BLaER1 (cell line): ENCODE results near the gene PIM3.

ENCODE experiments used
- H3K27ac ChIP-seq: shearing (Covaris generic); formaldehyde crosslinking; 2 replicates; pipeline ENCODE4 v1.8.1; 2022
- H3K27me3 ChIP-seq: shearing (Covaris generic); formaldehyde crosslinking; 2 replicates; pipeline ENCODE4 v1.8.1; 2022
- H3K36me3 ChIP-seq: shearing (Covaris generic); formaldehyde crosslinking; 2 replicates; pipeline ENCODE4 v1.8.1; 2022
- H3K4me1 ChIP-seq: shearing (Covaris generic); formaldehyde crosslinking; 2 replicates; pipeline ENCODE4 v1.8.1; 2022
- H3K4me2 ChIP-seq: shearing (Covaris generic); formaldehyde crosslinking; 2 replicates; pipeline ENCODE4 v1.8.1; 2022
- H3K4me3 ChIP-seq: shearing (Covaris generic); formaldehyde crosslinking; 2 replicates; pipeline ENCODE4 v1.8.1; 2022
- H3K9ac ChIP-seq: shearing (Covaris generic); formaldehyde crosslinking; 2 replicates; pipeline ENCODE4 v1.8.1; 2022
- H3K9me3 ChIP-seq: shearing (Covaris generic); formaldehyde crosslinking; 2 replicates; pipeline ENCODE4 v1.8.1; 2022
- H4K20me1 ChIP-seq: shearing (Covaris generic); formaldehyde crosslinking; 2 replicates; pipeline ENCODE4 v1.8.1; 2022
- Cebpa-rat ChIP-seq: shearing (Covaris generic); IDR thresholded peaks from 2 replicates; pipeline ENCODE4 v1.8.1; 2022

PIM3 gene

GRCh38 chr22:49966041-49966773, 5.6 kb downstream of the PIM3 start:
- 0 out of 2 replicates have a peak overlapping the region, but pooled peaks have one; percentile 10 for H3K9ac ChIP-seq
- peaks cover 94% of the 10 kb centered on the region for H4K20me1 ChIP-seq
- H3K4me1 ChIP-seq, result peaks cover 74% of the 10 kb centered on the region
- peaks cover 34% of the 10 kb centered on the region for H3K36me3 ChIP-seq
- no peak overlapping the region for H3K4me3 ChIP-seq
- H3K4me2 ChIP-seq, result peak overlapping the region; percentile 100
- H3K9me3 ChIP-seq, result no peaks in the 10 kb centered on the region
- H3K27ac ChIP-seq, result peak overlapping the region; percentile 53; the same call in 1 of the 2 replicates
- no peak for TF ChIP-seq Cebpa-rat
- peaks cover 6% of the 10 kb centered on the region; the same call in 1 of the 2 replicates for H3K27me3 ChIP-seq

GRCh38 chr22:49966774-49967705, 6.5 kb downstream of the PIM3 start:
- H3K9ac ChIP-seq, result peak overlapping the region; percentile 63; the same call in 1 of the 2 replicates
- peaks cover 82% of the 10 kb centered on the region for H3K4me1 ChIP-seq
- H3K9me3 ChIP-seq, result no peaks in the 10 kb centered on the region
- H4K20me1 ChIP-seq, result peaks cover 94% of the 10 kb centered on the region
- H3K36me3 ChIP-seq, result peaks cover 28% of the 10 kb centered on the region
- peaks cover 14% of the 10 kb centered on the region for H3K27me3 ChIP-seq
- H3K27ac ChIP-seq, result peak overlapping the region; percentile 53
- peak overlapping the region; percentile 100 for H3K4me2 ChIP-seq
- peak overlapping the region; percentile 31; the same call in 1 of the 2 replicates for H3K4me3 ChIP-seq
- no peak for TF ChIP-seq Cebpa-rat

GRCh38 chr22:49967706-49968208, 7.2 kb downstream of the PIM3 start:
- Histone ChIP-seq H3K36me3 (peaks cover 23% of the 10 kb centered on the region), H3K9ac (no peak overlapping the region), H3K9me3 (no peaks in the 10 kb centered on the region), H3K27ac (peak overlapping the region; percentile 53; the same call in 1 of the 2 replicates), H3K4me3 (peak overlapping the region; percentile 31; the same call in 1 of the 2 replicates), H3K4me1 (peaks cover 81% of the 10 kb centered on the region), H4K20me1 (peaks cover 89% of the 10 kb centered on the region), H3K27me3 (peaks cover 21% of the 10 kb centered on the region), H3K4me2 (peak overlapping the region; percentile 100)
- TF ChIP-seq Cebpa-rat, result no peak

- Histone ChIP-seq H3K36me3 (peaks cover 17% of the 10 kb centered on the region), H3K27ac (no peak overlapping the region), H3K4me3 (no peak overlapping the region), H3K9me3 (no peaks in the 10 kb centered on the region), H3K4me1 (peaks cover 74% of the 10 kb centered on the region), H3K4me2 (peak overlapping the region; percentile 100; the same call in 1 of the 2 replicates), H4K20me1 (peaks cover 82% of the 10 kb centered on the region), H3K9ac (no peak overlapping the region), H3K27me3 (peaks cover 21% of the 10 kb centered on the region)
- no peak for TF ChIP-seq Cebpa-rat
Observed at GRCh38 chr22:49968313-49968830, 7.8 kb downstream of the PIM3 start.

- no peaks in the 10 kb centered on the region for H3K9me3 ChIP-seq
- peaks cover 76% of the 10 kb centered on the region for H4K20me1 ChIP-seq
- H3K4me1 ChIP-seq, result peaks cover 68% of the 10 kb centered on the region
- H3K9ac ChIP-seq, result no peak overlapping the region
- no peak overlapping the region for H3K27ac ChIP-seq
- TF ChIP-seq Cebpa-rat, result no peak
- H3K4me3 ChIP-seq, result no peak overlapping the region
- peaks cover 21% of the 10 kb centered on the region for H3K27me3 ChIP-seq
- 0 out of 2 replicates have a peak, but pooled peaks cover 10% of the 10 kb centered on the region for H3K36me3 ChIP-seq
- H3K4me2 ChIP-seq, result no peak overlapping the region
Observed at GRCh38 chr22:49968831-49969661, 8.5 kb downstream of the PIM3 start.

GRCh38 chr22:49969751-49970527, 9.4 kb downstream of the PIM3 start:
- no peak for TF ChIP-seq Cebpa-rat
- no peak overlapping the region for H3K27ac ChIP-seq
- H4K20me1 ChIP-seq, result peaks cover 67% of the 10 kb centered on the region
- peak overlapping the region; percentile 98 for H3K4me2 ChIP-seq
- H3K4me1 ChIP-seq, result peaks cover 59% of the 10 kb centered on the region
- no peaks in the 10 kb centered on the region for H3K9me3 ChIP-seq
- no peak overlapping the region for H3K4me3 ChIP-seq
- peaks cover 21% of the 10 kb centered on the region for H3K27me3 ChIP-seq
- 0 out of 2 replicates have a peak, but pooled peaks cover 4% of the 10 kb centered on the region for H3K36me3 ChIP-seq
- no peak overlapping the region for H3K9ac ChIP-seq

- no peak for TF ChIP-seq Cebpa-rat
- peak overlapping the region; percentile 63 for H3K4me3 ChIP-seq
- H3K27me3 ChIP-seq, result peaks cover 21% of the 10 kb centered on the region
- no peaks in the 10 kb centered on the region for H3K9me3 ChIP-seq
- peaks cover 59% of the 10 kb centered on the region for H4K20me1 ChIP-seq
- H3K4me1 ChIP-seq, result peaks cover 56% of the 10 kb centered on the region
- peak overlapping the region; percentile 77 for H3K27ac ChIP-seq
- peak overlapping the region; percentile 98 for H3K4me2 ChIP-seq
- 0 out of 2 replicates have a peak, but pooled peaks cover under 1% of the 10 kb centered on the region for H3K36me3 ChIP-seq
- peak overlapping the region; percentile 70 for H3K9ac ChIP-seq
Observed at GRCh38 chr22:49970528-49971231, 10.1 kb downstream of the PIM3 start.
